Effector memory CD8-positive, alpha-beta T cell (primary cell): Measurements from ENCODE around the gene CIDEC.

ENCODE experiments used
- ATAC-seq: fragments of 150-1000 bp; cut with Tn5 transposase; replicated peaks from 2 replicates; pipeline ENCODE4 v1.10.0; 2021; ENCODE audit warnings: mild to moderate bottlenecking, moderate library complexity
- DNase-seq, 3 experiments: peaks; one replicate each; pipeline ENCODE4 v3.0.0; 2021
- H3K27ac Mint-ChIP-seq, 2 donors: one replicate each; pipeline ENCODE4 v1.8.0; 2022; ENCODE audit warnings: mild to moderate bottlenecking in 2 of 2, mixed read lengths in 2 of 2, moderate library complexity in 2 of 2
- H3K27me3 Mint-ChIP-seq, 2 donors: one replicate each; pipeline ENCODE4 v1.8.0; 2022; ENCODE audit warnings: mixed read lengths in 2 of 2
- H3K36me3 Mint-ChIP-seq: one replicate; pipeline ENCODE4 v1.8.0; 2022; ENCODE audit warnings: mild to moderate bottlenecking, moderate library complexity, mixed read lengths; ENCODE audit not compliant: insufficient read depth
- H3K4me1 Mint-ChIP-seq, 2 donors: one replicate each; pipeline ENCODE4 v1.8.0; 2022; ENCODE audit warnings: low read depth in 2 of 2, mixed read lengths in 2 of 2
- H3K4me3 Mint-ChIP-seq, 2 donors: one replicate each; pipeline ENCODE4 v1.8.0; 2022; ENCODE audit warnings: mild to moderate bottlenecking in 2 of 2, mixed read lengths in 2 of 2, moderate library complexity in 2 of 2
- H3K9me3 Mint-ChIP-seq, 2 donors: one replicate each; pipeline ENCODE4 v1.8.0; 2022; ENCODE audit warnings: mixed read lengths in 2 of 2

The CIDEC gene

GRCh38 chr3:9838856-9839255 is 41.2 kb downstream of the CIDEC start:
- H3K9me3 Mint-ChIP-seq, result no peaks in the 10 kb centered on the region
- H3K4me1 Mint-ChIP-seq, result peaks cover 17 to 18% of the 10 kb centered on the region in 2 donors
- ATAC-seq (no peak), DNase-seq (no peak)
- H3K4me3 Mint-ChIP-seq, result no peak overlapping the region
- no peak overlapping the region for H3K27ac Mint-ChIP-seq
- H3K27me3 Mint-ChIP-seq, result no peaks in the 10 kb centered on the region
- peaks cover 23% of the 10 kb centered on the region for H3K36me3 Mint-ChIP-seq

- Mint-ChIP-seq H3K4me1 (peaks cover 8 to 11% of the 10 kb centered on the region in 2 donors), H3K4me3 (no peak overlapping the region), H3K36me3 (peaks cover 21% of the 10 kb centered on the region), H3K27me3 (no peaks in the 10 kb centered on the region), H3K9me3 (no peaks in the 10 kb centered on the region), H3K27ac (peak overlapping the region; percentile 46 to 61)
- ATAC-seq (no peak), DNase-seq (no peak)
Observed at GRCh38 chr3:9837701-9838582, 42.1 kb downstream of the CIDEC start.

GRCh38 chr3:9834520-9835380 is 45.3 kb downstream of the CIDEC start:
- Mint-ChIP-seq H3K27me3 (no peaks in the 10 kb centered on the region), H3K27ac (peak overlapping the region; percentile 13 to 49), H3K4me3 (no peak overlapping the region), H3K9me3 (no peaks in the 10 kb centered on the region), H3K36me3 (peaks cover 21% of the 10 kb centered on the region), H3K4me1 (peaks cover 7% of the 10 kb centered on the region in 2 donors)
- ATAC-seq (no peak), DNase-seq (no peak)

GRCh38 chr3:9833078-9833477 is 47.0 kb downstream of the CIDEC start:
- DNase-seq (no peak), ATAC-seq (no peak)
- Mint-ChIP-seq H3K4me1 (peaks cover 7% of the 10 kb centered on the region in 2 donors), H3K36me3 (peaks cover 27% of the 10 kb centered on the region), H3K4me3 (no peak overlapping the region), H3K27ac (no peak overlapping the region), H3K27me3 (no peaks in the 10 kb centered on the region), H3K9me3 (no peaks in the 10 kb centered on the region)

GRCh38 chr3:9831253-9831652 is 48.8 kb downstream of the CIDEC start:
- ATAC-seq (no peak), DNase-seq (no peak)
- Mint-ChIP-seq H3K4me1 (peaks cover 3 to 10% of the 10 kb centered on the region in 2 donors), H3K9me3 (no peaks in the 10 kb centered on the region), H3K36me3 (peaks cover 29% of the 10 kb centered on the region), H3K27me3 (no peaks in the 10 kb centered on the region), H3K4me3 (no peak overlapping the region), H3K27ac (no peak overlapping the region)

- DNase-seq, result no peak
- peaks cover 23% of the 10 kb centered on the region for H3K36me3 Mint-ChIP-seq
- ATAC-seq, result no peak
- H3K27ac Mint-ChIP-seq, result no peak overlapping the region
- H3K27me3 Mint-ChIP-seq, result no peaks in the 10 kb centered on the region
- no peaks in the 10 kb centered on the region for H3K9me3 Mint-ChIP-seq
- H3K4me3 Mint-ChIP-seq, result no peak overlapping the region
- peaks cover 2 to 10% of the 10 kb centered on the region in 2 donors for H3K4me1 Mint-ChIP-seq
Observed at GRCh38 chr3:9828801-9829755, 51.0 kb downstream of the CIDEC start.

GRCh38 chr3:9826815-9827573 is 53.1 kb downstream of the CIDEC start:
- Mint-ChIP-seq H3K9me3 (no peaks in the 10 kb centered on the region), H3K4me3 (no peak overlapping the region), H3K27me3 (no peaks in the 10 kb centered on the region), H3K36me3 (peaks cover 21% of the 10 kb centered on the region), H3K4me1 (peaks cover 2 to 13% of the 10 kb centered on the region in 2 donors), H3K27ac (peak overlapping the region in 1 of 2 donors; percentile 42)
- ATAC-seq (peak; percentile 47), DNase-seq (no peak)

GRCh38 chr3:9825451-9826040 is 54.5 kb downstream of the CIDEC start:
- no peaks in the 10 kb centered on the region for H3K27me3 Mint-ChIP-seq
- H3K4me3 Mint-ChIP-seq, result no peak overlapping the region
- no peak for DNase-seq
- no peaks in the 10 kb centered on the region for H3K9me3 Mint-ChIP-seq
- H3K4me1 Mint-ChIP-seq, result peaks cover 2 to 6% of the 10 kb centered on the region in 2 donors
- no peak overlapping the region for H3K27ac Mint-ChIP-seq
- no peak for ATAC-seq
- H3K36me3 Mint-ChIP-seq, result peaks cover 18% of the 10 kb centered on the region

GRCh38 chr3:9820946-9821345 is 59.1 kb downstream of the CIDEC start:
- Mint-ChIP-seq H3K27ac (no peak overlapping the region), H3K9me3 (no peaks in the 10 kb centered on the region), H3K4me3 (no peak overlapping the region), H3K27me3 (no peaks in the 10 kb centered on the region), H3K36me3 (peaks cover 6% of the 10 kb centered on the region), H3K4me1 (peaks cover 2 to 3% of the 10 kb centered on the region in 2 donors)
- ATAC-seq (no peak), DNase-seq (no peak)

- DNase-seq (no peak), ATAC-seq (no peak)
- H3K9me3 Mint-ChIP-seq, result no peaks in the 10 kb centered on the region
- H3K36me3 Mint-ChIP-seq, result peaks cover 6% of the 10 kb centered on the region
- H3K4me3 Mint-ChIP-seq, result no peak overlapping the region
- H3K27me3 Mint-ChIP-seq, result no peaks in the 10 kb centered on the region
- no peak overlapping the region for H3K27ac Mint-ChIP-seq
- peaks cover 2 to 3% of the 10 kb centered on the region in 2 donors for H3K4me1 Mint-ChIP-seq
Observed at GRCh38 chr3:9820543-9820942, 59.5 kb downstream of the CIDEC start.

- H3K4me3 Mint-ChIP-seq, result no peak overlapping the region
- DNase-seq (no peak), ATAC-seq (no peak)
- H3K36me3 Mint-ChIP-seq, result peaks cover 6% of the 10 kb centered on the region
- H3K4me1 Mint-ChIP-seq, result peaks cover under 1 to 2% of the 10 kb centered on the region in 2 donors
- peak overlapping the region in 1 of 2 donors; percentile 10 for H3K27ac Mint-ChIP-seq
- H3K27me3 Mint-ChIP-seq, result no peaks in the 10 kb centered on the region
- no peaks in the 10 kb centered on the region for H3K9me3 Mint-ChIP-seq
Observed at GRCh38 chr3:9818666-9819335, 61.3 kb downstream of the CIDEC start.

- peak overlapping the region in 1 of 2 donors; percentile 72 for H3K27ac Mint-ChIP-seq
- H3K36me3 Mint-ChIP-seq, result peaks cover 10% of the 10 kb centered on the region
- ATAC-seq, result no peak
Observed at GRCh38 chr3:9817436-9817835, 62.6 kb downstream of the CIDEC start.

More at GRCh38 chr3:9817436-9817835, 62.6 kb downstream of the CIDEC start:
- Mint-ChIP-seq H3K4me3 (no peak overlapping the region), H3K9me3 (no peaks in the 10 kb centered on the region), H3K27me3 (no peaks in the 10 kb centered on the region), H3K4me1 (peaks cover 0 to 2% of the 10 kb centered on the region in 2 donors)
- DNase-seq, result no peak
